SK-N-SH (cell line): Measurements from ENCODE around the gene RNU6-9. TPM values are rescaled to one million over a fixed set of nuclear protein-coding genes. Genes with fewer than 3 reads are reported as not detected.

Experiments used
- CTCF ChIA-PET: fragments of 300-600, 350-600 bp; formaldehyde crosslinking; extraction: SDS; loops from one replicate; lab custom pipeline; 2021; lab: Yijun Ruan, JAX
- POLR2A ChIA-PET: fragments of 350-600 bp; sonication (Branson Sonifier 250); formaldehyde crosslinking; extraction: SDS; loops from one replicate; lab custom pipeline; 2020; ENCODE audit warnings: antibody characterized with exemption, inconsistent platforms; lab: Yijun Ruan, JAX
- DNase-seq: peaks from one replicate; pipeline ENCODE4 v3.0.0; 2012
- H2AFZ ChIP-seq: fragments of 200-600 bp; sonication (generic); 2 replicates; pipeline ENCODE4 v1.8.1; 2016; ENCODE audit warnings: antibody characterized with exemption, mild to moderate bottlenecking, low read depth
- H3F3A ChIP-seq: fragments of 200-600 bp; sonication (generic); replicated peaks from 2 replicates; pipeline ENCODE3; 2016; ENCODE audit warnings: antibody characterized with exemption, mild to moderate bottlenecking; ENCODE audit not compliant: insufficient read depth
- H3K27ac ChIP-seq, 2 experiments: fragments of 200-500 bp in 1 of 2; fragments of 200-600 bp in 1 of 2; sonication (Bioruptor generic) in 1 of 2; sonication (generic), shearing (Covaris generic) in 1 of 2; 2 replicates each; pipeline versions ENCODE4 v1.5.1 to v1.6.1; 2014 to 2016; ENCODE audit warnings: low read depth in 2 of 2, inconsistent platforms in 1 of 2, low read length in 1 of 2, mild to moderate bottlenecking in 1 of 2, mixed read lengths in 1 of 2
- H3K27me3 ChIP-seq: fragments of 200-600 bp; sonication (generic), shearing (Covaris generic); 2 replicates; pipeline ENCODE4 v1.6.1; 2016; ENCODE audit warnings: mixed run types; ENCODE audit not compliant: insufficient read depth
- H3K36me3 ChIP-seq, 2 experiments: fragments of 200-500 bp in 1 of 2; fragments of 200-600 bp in 1 of 2; sonication (Bioruptor generic) in 1 of 2; sonication (generic) in 1 of 2; replicated peaks in 1 of 2; 2 replicates each; pipeline versions ENCODE3 to v1.5.1; 2014 to 2016; ENCODE audit warnings: low read length in 1 of 2, mild to moderate bottlenecking in 1 of 2; ENCODE audit not compliant: insufficient read depth in 2 of 2, control insufficient read depth in 1 of 2
- H3K4me1 ChIP-seq, 2 experiments: fragments of 200-500 bp in 1 of 2; fragments of 200-600 bp in 1 of 2; sonication (Bioruptor generic) in 1 of 2; sonication (generic), shearing (Covaris generic) in 1 of 2; 2 replicates each; pipeline versions ENCODE4 v1.5.1 to v1.6.1; 2014 to 2016; ENCODE audit warnings: low read depth in 1 of 2, low read length in 1 of 2, mixed run types in 1 of 2; ENCODE audit not compliant: insufficient read depth in 2 of 2, control insufficient read depth in 1 of 2
- H3K4me2 ChIP-seq: fragments of 200-600 bp; sonication (generic), shearing (Covaris generic); 2 replicates; pipeline ENCODE4 v1.6.1; 2017; ENCODE audit warnings: mixed run types
- H3K4me3 ChIP-seq, 2 experiments: fragments of 200-500 bp in 1 of 2; fragments of 200-600 bp in 1 of 2; sonication (Bioruptor generic) in 1 of 2; sonication (generic), shearing (Covaris generic) in 1 of 2; 2 replicates each; pipeline versions ENCODE4 v1.5.1 to v1.8.1; 2014 to 2016; ENCODE audit warnings: low read depth in 2 of 2, inconsistent platforms in 1 of 2, low read length in 1 of 2, mild to moderate bottlenecking in 1 of 2, mixed read lengths in 1 of 2, moderate library complexity in 1 of 2
- H3K79me2 ChIP-seq: fragments of 200-600 bp; sonication (generic); 2 replicates; pipeline ENCODE4 v1.8.1; 2017; ENCODE audit warnings: mild to moderate bottlenecking; ENCODE audit not compliant: insufficient read depth
- H3K9ac ChIP-seq: fragments of 200-600 bp; sonication (generic); 2 replicates; pipeline ENCODE4 v1.6.1; 2017; ENCODE audit warnings: mixed run types
- H3K9me2 ChIP-seq: fragments of 200-600 bp; sonication (generic); 2 replicates; pipeline ENCODE4 v1.6.1; 2017; ENCODE audit warnings: mixed run types
- H3K9me3 ChIP-seq: fragments of 200-600 bp; sonication (generic); 2 replicates; pipeline ENCODE4 v1.6.1; 2017; ENCODE audit warnings: mixed run types, mild to moderate bottlenecking, moderate library complexity
- H4K20me1 ChIP-seq: fragments of 200-600 bp; sonication (generic); 2 replicates; pipeline ENCODE4 v1.6.1; 2017; ENCODE audit warnings: mild to moderate bottlenecking, mixed run types; ENCODE audit not compliant: insufficient read depth
- CTCF ChIP-seq: fragments of 200-600 bp; sonication (generic); IDR thresholded peaks from 2 replicates; pipeline ENCODE4 v1.6.1; 2017; ENCODE audit warnings: antibody characterized with exemption, mild to moderate bottlenecking, moderate library complexity
- EZH2phosphoT487 ChIP-seq: fragments of 200-600 bp; sonication (generic); IDR thresholded peaks from 2 replicates; pipeline ENCODE4 v1.6.1; 2017; ENCODE audit warnings: low read depth, mixed run types, mild to moderate bottlenecking, antibody characterized with exemption, moderate library complexity, borderline replicate concordance
- FOSL2 ChIP-seq: IDR thresholded peaks from 2 replicates; pipeline ENCODE4 v1.4.0; 2012; ENCODE audit warnings: low read depth, mild to moderate bottlenecking, moderate library complexity, borderline replicate concordance
- GABPA ChIP-seq: IDR thresholded peaks from 2 replicates; pipeline ENCODE4 v1.4.0; 2012; ENCODE audit warnings: low read depth, mild to moderate bottlenecking
- GATA2 ChIP-seq: sonication (generic); formaldehyde crosslinking; IDR thresholded peaks from 2 replicates; pipeline ENCODE4 v1.5.0; 2020; ENCODE audit warnings: mild to moderate bottlenecking, missing genetic modification reagents
- MAX ChIP-seq: IDR thresholded peaks from 2 replicates; pipeline ENCODE4 v1.4.0; 2012; ENCODE audit warnings: low read depth
- POLR2AphosphoS5 ChIP-seq: IDR thresholded peaks from 2 replicates; pipeline ENCODE4 v1.6.1; 2012; ENCODE audit warnings: low read depth, low read length
- RAD21 ChIP-seq: IDR thresholded peaks from 2 replicates; pipeline ENCODE4 v1.6.1; 2012; ENCODE audit warnings: mild to moderate bottlenecking, low read length
- REST ChIP-seq: IDR thresholded peaks from 2 replicates; pipeline ENCODE4 v1.6.1; 2012; ENCODE audit warnings: mild to moderate bottlenecking, low read depth, low read length, moderate library complexity
- SMC3 ChIP-seq: IDR thresholded peaks from 2 replicates; pipeline ENCODE4 v1.6.1; 2012; ENCODE audit warnings: low read depth, low read length, improper control_type of control experiment
- TAF1 ChIP-seq: IDR thresholded peaks from 2 replicates; pipeline ENCODE4 v1.6.1; 2012; ENCODE audit warnings: low read depth, mild to moderate bottlenecking, low read length, moderate library complexity, borderline replicate concordance
- USF1 ChIP-seq: IDR thresholded peaks from 2 replicates; pipeline ENCODE4 v1.4.0; 2012; ENCODE audit warnings: low read depth, borderline replicate concordance
- WGBS: methylation state at CpG from one replicate; pipeline ENCODE4 v1.1.6; 2017; ENCODE audit warnings: low lambda C conversion rate; 5-methylcytosine and 5-hydroxymethylcytosine counted together
- polyA plus RNA-seq, 3 experiments: library from polyadenylated mRNA; depleted of rRNA; stranded (reverse); fragments of >200 nt; gene quantifications; 2 replicates each; pipeline ENCODE4 v1.2.3, GENCODE V29; 2012
- TF ChIP-seq, protein P1 (sequence below): IDR thresholded peaks from 2 replicates; pipeline ENCODE4; 2012

Gene RNU6-9
- polyA plus RNA-seq, 1 of the 3 experiments (the other 2 are of a cell fraction), result not detected

- H3K36me3 ChIP-seq, result no peaks in the 10 kb centered on the region
- DNase-seq, result peak; percentile 84
- H4K20me1 ChIP-seq, result no peaks in the 10 kb centered on the region
- H3F3A ChIP-seq, result peaks cover 25% of the 10 kb centered on the region
- H3K9ac ChIP-seq, result no peak within 1 kb of the TSS
- ChIA-PET CTCF (interaction anchor here (0.5 to 11.2 kb wide), 8 partner anchors 10 to 338 kb away, joined by 3 to 161 read pairs (median 12); partner anchors contain the start of genes CFD and WDR18), POLR2A (no interaction called here)
- no peaks in the 10 kb centered on the region for H3K9me2 ChIP-seq
- no peak within 1 kb of the TSS for H3K27ac ChIP-seq
- TF ChIP-seq CTCF (peak; percentile 53), RAD21 (peak; percentile 64), POLR2AphosphoS5 (no peak), GABPA (no peak), SMC3 (peak; percentile 43; the same call in 1 of the 2 replicates)
- TF ChIP-seq, all 33 proteins: peak for 3
- peaks cover 41% of the 10 kb centered on the region for H3K27me3 ChIP-seq
- 2% methylated on average over 17 of the region's 87 CpGs for WGBS
- H2AFZ ChIP-seq, result no peak within 1 kb of the TSS
- peak within 1 kb of the TSS; percentile 34 to 35; a peak in 3 of 4 replicates for H3K4me3 ChIP-seq
- no peaks in the 10 kb centered on the region for H3K9me3 ChIP-seq
- peaks cover 3% of the 10 kb centered on the region; the same call in 1 of the 2 replicates for H3K79me2 ChIP-seq
- H3K4me2 ChIP-seq, result peak within 1 kb of the TSS; percentile 63; the same call in 1 of the 2 replicates
- H3K4me1 ChIP-seq, result peaks cover 0 to 15% of the 10 kb centered on the region in 2 experiments; a peak in 2 of 4 replicates
These were observed 24.3 kb downstream of the RNU6-9 start, which contains the start of gene KISS1R for GRCh38 chr19:917323-918151. KISS1R (plus strand) TSS chr19:917333; CDS start chr19:917503, 170 bp downstream.

DNA sequence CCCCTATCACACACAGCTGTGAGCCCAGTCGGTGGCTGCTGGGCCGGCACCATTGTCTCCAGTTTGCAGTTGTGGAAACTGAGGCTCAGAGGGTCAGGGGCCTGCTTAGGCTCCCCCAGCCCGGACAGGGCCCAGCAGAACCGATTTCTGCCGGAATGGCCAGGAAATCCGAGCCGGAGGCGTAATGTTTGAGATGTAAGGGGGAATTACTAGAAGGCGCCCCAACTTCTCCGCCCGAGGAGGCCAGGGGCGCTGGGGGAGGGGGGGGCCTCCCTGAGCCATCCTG, 24.8 kb downstream of the RNU6-9 start:
- H3K9me3 ChIP-seq, result no peaks in the 10 kb centered on the region
- CTCF ChIA-PET, result interaction anchor here (0.7 to 11.2 kb wide), 6 partner anchors 10 to 136 kb away, joined by 3 to 161 read pairs (median 14); partner anchors contain the start of genes CFD and WDR18
- no peak for DNase-seq
- no peaks in the 10 kb centered on the region for H3K9me2 ChIP-seq
- H2AFZ ChIP-seq, result no peak overlapping the region
- H3K27ac ChIP-seq, result no peak overlapping the region
- peaks cover 0 to 15% of the 10 kb centered on the region in 2 experiments; a peak in 2 of 4 replicates for H3K4me1 ChIP-seq
- peaks cover 26% of the 10 kb centered on the region for H3F3A ChIP-seq
- H3K27me3 ChIP-seq, result peaks cover 41% of the 10 kb centered on the region
- WGBS, result 0% methylated on average over 2 of the region's 12 CpGs
- H3K4me2 ChIP-seq, result peak overlapping the region; percentile 63; the same call in 1 of the 2 replicates
- H3K36me3 ChIP-seq, result no peaks in the 10 kb centered on the region
- no peak overlapping the region for H3K9ac ChIP-seq
- H3K79me2 ChIP-seq, result no peaks in the 10 kb centered on the region
- no peak overlapping the region; a peak in 1 of 4 replicates for H3K4me3 ChIP-seq
- POLR2A ChIA-PET, result no interaction called here
- H4K20me1 ChIP-seq, result no peaks in the 10 kb centered on the region
- TF ChIP-seq SMC3, result no peak
- no peak for TF ChIP-seq FOSL2
- TF ChIP-seq USF1, result no peak
- no peak for TF ChIP-seq REST
- no peak for TF ChIP-seq GABPA
- TF ChIP-seq GATA2, result no peak
- no peak for TF ChIP-seq MAX
- no peak for TF ChIP-seq EZH2phosphoT487
- no peak for TF ChIP-seq TAF1
- TF ChIP-seq, protein P1, sequence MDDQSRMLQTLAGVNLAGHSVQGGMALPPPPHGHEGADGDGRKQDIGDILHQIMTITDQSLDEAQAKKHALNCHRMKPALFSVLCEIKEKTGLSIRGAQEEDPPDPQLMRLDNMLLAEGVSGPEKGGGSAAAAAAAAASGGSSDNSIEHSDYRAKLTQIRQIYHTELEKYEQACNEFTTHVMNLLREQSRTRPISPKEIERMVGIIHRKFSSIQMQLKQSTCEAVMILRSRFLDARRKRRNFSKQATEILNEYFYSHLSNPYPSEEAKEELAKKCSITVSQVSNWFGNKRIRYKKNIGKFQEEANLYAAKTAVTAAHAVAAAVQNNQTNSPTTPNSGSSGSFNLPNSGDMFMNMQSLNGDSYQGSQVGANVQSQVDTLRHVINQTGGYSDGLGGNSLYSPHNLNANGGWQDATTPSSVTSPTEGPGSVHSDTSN, result no peak
- TF ChIP-seq CTCF, result no peak
